Measurements from ENCODE around the gene HPSE. TPM values are rescaled to one million over a fixed set of nuclear protein-coding genes. Genes with fewer than 3 reads are reported as not detected.

The HPSE gene
- total and polyA plus RNA-seq, 2 of the 13 experiments (the other 11 are each of a cell fraction or from before 2014, with no cell fraction given) = not detected

DNA sequence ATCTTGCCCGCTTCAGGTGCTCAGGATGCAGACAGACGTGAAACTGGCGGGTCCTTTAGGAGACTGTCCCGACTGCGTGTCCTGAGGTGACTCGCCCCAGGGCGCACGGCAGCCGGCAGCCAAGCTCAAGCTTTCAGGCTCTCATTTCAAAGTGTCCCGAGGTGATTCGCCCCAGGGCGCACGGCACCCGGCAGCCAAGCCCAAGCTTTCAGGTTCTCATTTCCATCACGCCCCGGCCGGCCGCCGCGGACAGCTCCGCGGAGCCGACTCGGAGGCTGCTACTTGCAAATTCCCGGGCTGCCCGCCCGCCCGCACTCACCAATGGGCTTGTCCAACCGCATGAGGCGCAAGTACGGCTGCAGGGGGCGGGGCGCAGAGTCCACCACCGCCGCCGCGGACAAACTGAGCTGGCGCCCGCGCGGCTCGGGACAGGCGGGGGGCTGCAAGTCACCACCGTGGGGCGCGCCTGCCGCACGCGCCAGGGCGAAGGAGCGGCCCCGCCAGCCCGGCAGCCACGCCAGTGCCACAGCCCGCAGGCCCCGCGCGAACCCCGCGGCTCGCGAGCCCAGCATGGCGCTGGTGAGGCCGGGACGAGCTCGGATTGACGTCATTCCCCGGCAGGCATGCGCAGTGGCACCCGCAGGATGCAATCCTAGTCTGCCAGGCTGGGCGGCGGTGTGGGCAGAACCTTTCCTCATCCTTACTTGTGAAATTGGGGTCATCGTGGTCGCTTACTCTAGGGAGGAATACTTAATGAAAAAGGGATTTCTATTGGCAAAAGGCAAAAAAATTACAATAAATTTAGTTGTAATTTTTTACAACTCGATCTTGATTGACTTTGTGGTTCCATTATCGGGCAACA lies 50.2 kb downstream of the HPSE start, which contains the start of gene COQ2 (continued):
- TF ChIP-seq HCFC1 (IDR thresholded peaks at IDR 0.05; ENCODE audit: low read depth, low read length) (peak; percentile 4; the same call in 1 of the 2 replicates), IKZF4 (CRISPR knock-in tag; IDR thresholded peaks at IDR 0.05; ENCODE audit: borderline replicate concordance, low read depth, not compliant biosample characterization) (peak; percentile 97), ZNF619 (CRISPR knock-in tag; IDR thresholded peaks at IDR 0.05) (no peak), FOSL2 (CRISPR knock-in tag; IDR thresholded peaks at IDR 0.05) (peak; percentile 36; the same call in 1 of the 2 replicates), ZNF24 (IDR thresholded peaks at IDR 0.05) (no peak), GABPB1 (CRISPR knock-in tag; IDR thresholded peaks at IDR 0.05) (peak; percentile 73), ZNF3 (CRISPR knock-in tag; IDR thresholded peaks at IDR 0.05) (no peak), TMF1 (CRISPR knock-in tag; IDR thresholded peaks at IDR 0.05; ENCODE audit: low read depth) (peak; percentile 83; the same call in 1 of the 2 replicates), ZFAT (CRISPR knock-in tag; conservative IDR thresholded peaks at IDR 0.05) (no peak; the same call in 1 of the 2 replicates), HMG20A (CRISPR knock-in tag; IDR thresholded peaks at IDR 0.05; ENCODE audit: borderline replicate concordance) (no peak), GATA4 (IDR thresholded peaks at IDR 0.05; ENCODE audit: borderline replicate concordance, low read depth) (0 out of 2 replicates have a peak, but pooled peaks have one; percentile 32), SYNCRIP (IDR thresholded peaks at IDR 0.05; ENCODE audit: insufficient read depth, low read depth, low read length) (no peak), ZNF251 (CRISPR knock-in tag; IDR thresholded peaks at IDR 0.05) (no peak), MAZ (IDR thresholded peaks at IDR 0.05; ENCODE audit: borderline replicate concordance, low read depth, low read length) (peak; percentile 41; the same call in 1 of the 2 replicates), MAZ (CRISPR knock-in tag; IDR thresholded peaks at IDR 0.05; ENCODE audit: low read depth) (peak; percentile 91), ZNF737 (CRISPR knock-in tag; IDR thresholded peaks at IDR 0.05; ENCODE audit: borderline replicate concordance) (no peak), ZMAT3 (CRISPR knock-in tag; conservative IDR thresholded peaks at IDR 0.05) (peak; percentile 71; the same call in 1 of the 2 replicates), ZBTB42 (CRISPR knock-in tag; IDR thresholded peaks at IDR 0.05) (no peak), IKZF1 (IDR thresholded peaks at IDR 0.05) (no peak), TBL1XR1 (IDR thresholded peaks at IDR 0.05; ENCODE audit: borderline replicate concordance, low read length, partially characterized antibody) (no peak), ESRRA (CRISPR knock-in tag; IDR thresholded peaks at IDR 0.05; ENCODE audit: low read depth) (peak; percentile 71; the same call in 1 of the 2 replicates)
- TF ChIP-seq, protein P1, sequence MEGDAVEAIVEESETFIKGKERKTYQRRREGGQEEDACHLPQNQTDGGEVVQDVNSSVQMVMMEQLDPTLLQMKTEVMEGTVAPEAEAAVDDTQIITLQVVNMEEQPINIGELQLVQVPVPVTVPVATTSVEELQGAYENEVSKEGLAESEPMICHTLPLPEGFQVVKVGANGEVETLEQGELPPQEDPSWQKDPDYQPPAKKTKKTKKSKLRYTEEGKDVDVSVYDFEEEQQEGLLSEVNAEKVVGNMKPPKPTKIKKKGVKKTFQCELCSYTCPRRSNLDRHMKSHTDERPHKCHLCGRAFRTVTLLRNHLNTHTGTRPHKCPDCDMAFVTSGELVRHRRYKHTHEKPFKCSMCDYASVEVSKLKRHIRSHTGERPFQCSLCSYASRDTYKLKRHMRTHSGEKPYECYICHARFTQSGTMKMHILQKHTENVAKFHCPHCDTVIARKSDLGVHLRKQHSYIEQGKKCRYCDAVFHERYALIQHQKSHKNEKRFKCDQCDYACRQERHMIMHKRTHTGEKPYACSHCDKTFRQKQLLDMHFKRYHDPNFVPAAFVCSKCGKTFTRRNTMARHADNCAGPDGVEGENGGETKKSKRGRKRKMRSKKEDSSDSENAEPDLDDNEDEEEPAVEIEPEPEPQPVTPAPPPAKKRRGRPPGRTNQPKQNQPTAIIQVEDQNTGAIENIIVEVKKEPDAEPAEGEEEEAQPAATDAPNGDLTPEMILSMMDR (CRISPR knock-in tag; IDR thresholded peaks at IDR 0.05) = peak; percentile 48
- TF ChIP-seq, protein P2, sequence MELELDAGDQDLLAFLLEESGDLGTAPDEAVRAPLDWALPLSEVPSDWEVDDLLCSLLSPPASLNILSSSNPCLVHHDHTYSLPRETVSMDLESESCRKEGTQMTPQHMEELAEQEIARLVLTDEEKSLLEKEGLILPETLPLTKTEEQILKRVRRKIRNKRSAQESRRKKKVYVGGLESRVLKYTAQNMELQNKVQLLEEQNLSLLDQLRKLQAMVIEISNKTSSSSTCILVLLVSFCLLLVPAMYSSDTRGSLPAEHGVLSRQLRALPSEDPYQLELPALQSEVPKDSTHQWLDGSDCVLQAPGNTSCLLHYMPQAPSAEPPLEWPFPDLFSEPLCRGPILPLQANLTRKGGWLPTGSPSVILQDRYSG (CRISPR knock-in tag; IDR thresholded peaks at IDR 0.05) = peak; percentile 93
- TF ChIP-seq, protein P3, sequence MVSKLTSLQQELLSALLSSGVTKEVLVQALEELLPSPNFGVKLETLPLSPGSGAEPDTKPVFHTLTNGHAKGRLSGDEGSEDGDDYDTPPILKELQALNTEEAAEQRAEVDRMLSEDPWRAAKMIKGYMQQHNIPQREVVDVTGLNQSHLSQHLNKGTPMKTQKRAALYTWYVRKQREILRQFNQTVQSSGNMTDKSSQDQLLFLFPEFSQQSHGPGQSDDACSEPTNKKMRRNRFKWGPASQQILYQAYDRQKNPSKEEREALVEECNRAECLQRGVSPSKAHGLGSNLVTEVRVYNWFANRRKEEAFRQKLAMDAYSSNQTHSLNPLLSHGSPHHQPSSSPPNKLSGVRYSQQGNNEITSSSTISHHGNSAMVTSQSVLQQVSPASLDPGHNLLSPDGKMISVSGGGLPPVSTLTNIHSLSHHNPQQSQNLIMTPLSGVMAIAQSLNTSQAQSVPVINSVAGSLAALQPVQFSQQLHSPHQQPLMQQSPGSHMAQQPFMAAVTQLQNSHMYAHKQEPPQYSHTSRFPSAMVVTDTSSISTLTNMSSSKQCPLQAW (CRISPR knock-in tag; IDR thresholded peaks at IDR 0.05) = peak; percentile 41; the same call in 1 of the 2 replicates
- TF ChIP-seq, protein P4, sequence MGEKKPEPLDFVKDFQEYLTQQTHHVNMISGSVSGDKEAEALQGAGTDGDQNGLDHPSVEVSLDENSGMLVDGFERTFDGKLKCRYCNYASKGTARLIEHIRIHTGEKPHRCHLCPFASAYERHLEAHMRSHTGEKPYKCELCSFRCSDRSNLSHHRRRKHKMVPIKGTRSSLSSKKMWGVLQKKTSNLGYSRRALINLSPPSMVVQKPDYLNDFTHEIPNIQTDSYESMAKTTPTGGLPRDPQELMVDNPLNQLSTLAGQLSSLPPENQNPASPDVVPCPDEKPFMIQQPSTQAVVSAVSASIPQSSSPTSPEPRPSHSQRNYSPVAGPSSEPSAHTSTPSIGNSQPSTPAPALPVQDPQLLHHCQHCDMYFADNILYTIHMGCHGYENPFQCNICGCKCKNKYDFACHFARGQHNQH (CRISPR knock-in tag; IDR thresholded peaks at IDR 0.05) = peak; percentile 42; the same call in 1 of the 2 replicates

All from HepG2 (cell line).